PFSK-1 (cell line): Measurements from ENCODE around the gene RIIAD1.

ENCODE experiments used
- FOXP2 ChIP-seq: optimal IDR thresholded peaks from 2 replicates; pipeline ENCODE3; 2011; ENCODE audit warnings: borderline replicate concordance, control low read depth, inconsistent platforms; ENCODE audit not compliant: insufficient read depth; ENCODE audit errors: extremely low read length, extremely low read depth
- POLR2AphosphoS5 ChIP-seq: IDR thresholded peaks from 2 replicates; pipeline ENCODE4 v1.6.1; 2012; ENCODE audit warnings: low read depth, mild to moderate bottlenecking, control low read depth, low read length, moderate library complexity
- SIN3A ChIP-seq: IDR thresholded peaks from 2 replicates; pipeline ENCODE4 v1.6.1; 2012; ENCODE audit warnings: mild to moderate bottlenecking, low read length, moderate library complexity, borderline replicate concordance; ENCODE audit not compliant: insufficient read depth
- TAF1 ChIP-seq: IDR thresholded peaks from 2 replicates; pipeline ENCODE4 v1.6.1; 2012; ENCODE audit warnings: low read length, control low read depth, borderline replicate concordance; ENCODE audit not compliant: insufficient read depth
- TF ChIP-seq, protein P1 (sequence below), 2 experiments: IDR thresholded peaks; 2 replicates each; pipeline versions ENCODE4 v1.6.1 to v1.8.0; 2011 to 2012; ENCODE audit warnings: low read depth in 2 of 2, low read length in 2 of 2, control low read depth in 1 of 2, inconsistent platforms in 1 of 2, mild to moderate bottlenecking in 1 of 2, moderate library complexity in 1 of 2; ENCODE audit not compliant: insufficient read depth in 1 of 2

The RIIAD1 gene

DNA sequence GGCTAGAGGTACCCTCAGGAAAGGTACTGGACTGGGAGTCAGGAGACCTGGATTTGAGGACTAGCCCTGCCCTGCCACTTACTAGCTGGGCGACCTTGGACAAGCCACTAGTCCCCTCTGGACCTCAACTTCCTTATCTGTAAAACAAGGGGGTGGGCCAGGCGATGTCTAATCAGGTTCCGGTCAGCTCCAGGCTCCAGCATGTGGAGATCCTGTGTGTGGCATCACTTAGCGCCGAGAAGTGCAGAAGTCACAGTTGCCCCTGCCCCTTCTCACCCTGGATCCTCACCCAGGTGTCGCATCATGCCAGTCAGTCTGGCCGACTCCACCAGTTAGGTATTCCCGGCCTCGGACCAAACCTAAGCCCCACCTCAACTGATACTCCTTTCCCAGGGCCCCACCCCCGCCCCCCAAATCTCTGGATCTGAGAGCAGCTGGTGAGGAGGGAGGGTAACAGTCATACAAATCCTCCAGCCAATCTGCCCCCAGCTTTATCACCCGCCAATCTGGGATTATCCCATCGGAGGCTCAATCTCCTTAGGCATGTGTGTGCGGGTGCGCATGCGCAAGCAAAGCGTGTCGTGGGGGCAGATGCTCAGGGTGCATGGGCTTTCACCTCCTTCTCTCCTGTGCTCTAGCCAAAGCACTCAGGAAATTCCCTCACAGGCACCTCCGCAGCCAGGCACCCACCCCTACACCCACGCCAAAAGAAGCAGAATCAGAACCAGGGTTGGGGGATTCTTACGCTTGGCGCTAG lies 10.1 kb upstream of the RIIAD1 start:
- TF ChIP-seq, protein P1, sequence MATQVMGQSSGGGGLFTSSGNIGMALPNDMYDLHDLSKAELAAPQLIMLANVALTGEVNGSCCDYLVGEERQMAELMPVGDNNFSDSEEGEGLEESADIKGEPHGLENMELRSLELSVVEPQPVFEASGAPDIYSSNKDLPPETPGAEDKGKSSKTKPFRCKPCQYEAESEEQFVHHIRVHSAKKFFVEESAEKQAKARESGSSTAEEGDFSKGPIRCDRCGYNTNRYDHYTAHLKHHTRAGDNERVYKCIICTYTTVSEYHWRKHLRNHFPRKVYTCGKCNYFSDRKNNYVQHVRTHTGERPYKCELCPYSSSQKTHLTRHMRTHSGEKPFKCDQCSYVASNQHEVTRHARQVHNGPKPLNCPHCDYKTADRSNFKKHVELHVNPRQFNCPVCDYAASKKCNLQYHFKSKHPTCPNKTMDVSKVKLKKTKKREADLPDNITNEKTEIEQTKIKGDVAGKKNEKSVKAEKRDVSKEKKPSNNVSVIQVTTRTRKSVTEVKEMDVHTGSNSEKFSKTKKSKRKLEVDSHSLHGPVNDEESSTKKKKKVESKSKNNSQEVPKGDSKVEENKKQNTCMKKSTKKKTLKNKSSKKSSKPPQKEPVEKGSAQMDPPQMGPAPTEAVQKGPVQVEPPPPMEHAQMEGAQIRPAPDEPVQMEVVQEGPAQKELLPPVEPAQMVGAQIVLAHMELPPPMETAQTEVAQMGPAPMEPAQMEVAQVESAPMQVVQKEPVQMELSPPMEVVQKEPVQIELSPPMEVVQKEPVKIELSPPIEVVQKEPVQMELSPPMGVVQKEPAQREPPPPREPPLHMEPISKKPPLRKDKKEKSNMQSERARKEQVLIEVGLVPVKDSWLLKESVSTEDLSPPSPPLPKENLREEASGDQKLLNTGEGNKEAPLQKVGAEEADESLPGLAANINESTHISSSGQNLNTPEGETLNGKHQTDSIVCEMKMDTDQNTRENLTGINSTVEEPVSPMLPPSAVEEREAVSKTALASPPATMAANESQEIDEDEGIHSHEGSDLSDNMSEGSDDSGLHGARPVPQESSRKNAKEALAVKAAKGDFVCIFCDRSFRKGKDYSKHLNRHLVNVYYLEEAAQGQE (IDR thresholded peaks at IDR 0.05; ENCODE audit: insufficient read depth in 1 of 2, low read depth in 2 of 2, low read length in 2 of 2) = no peak
- no peak for TF ChIP-seq SIN3A
- TF ChIP-seq TAF1 = no peak
- TF ChIP-seq POLR2AphosphoS5 = no peak
- no peak for TF ChIP-seq FOXP2

DNA sequence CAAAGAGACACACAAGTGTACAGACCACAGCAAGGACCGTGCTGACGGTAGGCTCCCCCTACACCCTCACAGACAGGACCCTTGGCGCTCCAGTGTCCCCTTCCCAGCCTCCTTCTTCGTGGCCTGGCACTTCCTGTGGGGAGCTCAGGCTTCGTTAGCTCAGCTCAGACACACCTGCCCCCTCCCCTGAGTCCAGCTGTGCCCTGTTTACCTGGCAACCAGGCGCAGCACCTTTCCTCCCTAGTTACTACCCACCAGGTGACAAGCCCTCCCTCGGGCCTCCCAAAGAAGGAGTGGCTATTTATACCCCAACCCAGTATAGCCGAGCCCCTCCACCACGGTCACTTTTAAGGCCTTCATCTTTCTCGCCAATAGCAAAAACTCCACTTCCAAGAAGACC lies 9.4 kb upstream of the RIIAD1 start:
- TF ChIP-seq SIN3A (no peak), FOXP2 (no peak), TAF1 (no peak), POLR2AphosphoS5 (no peak)
- TF ChIP-seq, protein P1 (IDR thresholded peaks at IDR 0.05; ENCODE audit: insufficient read depth in 1 of 2, low read depth in 2 of 2, low read length in 2 of 2) = no peak

DNA sequence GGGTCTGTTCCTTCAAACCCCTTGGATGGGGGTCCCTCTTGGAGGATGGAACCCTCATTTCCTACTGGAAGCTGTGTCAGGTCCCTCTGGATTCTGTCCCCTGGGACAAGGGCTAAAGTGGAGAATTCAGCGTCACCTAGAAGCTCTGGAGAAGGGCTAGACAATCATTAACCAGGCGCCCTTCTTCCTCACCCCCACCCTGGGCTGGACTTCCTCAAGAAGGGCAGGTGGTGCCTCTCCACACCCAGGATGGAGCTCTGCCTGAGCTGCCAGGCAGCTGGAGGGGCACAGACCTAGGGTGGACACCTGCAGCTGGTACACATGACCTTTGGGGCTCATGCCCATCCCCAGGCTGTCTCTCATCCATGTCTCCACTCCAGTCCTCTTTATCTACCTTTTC lies 8.3 kb upstream of the RIIAD1 start:
- TF ChIP-seq TAF1 = no peak
- TF ChIP-seq, protein P1 (IDR thresholded peaks at IDR 0.05; ENCODE audit: insufficient read depth in 1 of 2, low read depth in 2 of 2, low read length in 2 of 2) = no peak
- no peak for TF ChIP-seq POLR2AphosphoS5
- no peak for TF ChIP-seq FOXP2
- no peak for TF ChIP-seq SIN3A

DNA sequence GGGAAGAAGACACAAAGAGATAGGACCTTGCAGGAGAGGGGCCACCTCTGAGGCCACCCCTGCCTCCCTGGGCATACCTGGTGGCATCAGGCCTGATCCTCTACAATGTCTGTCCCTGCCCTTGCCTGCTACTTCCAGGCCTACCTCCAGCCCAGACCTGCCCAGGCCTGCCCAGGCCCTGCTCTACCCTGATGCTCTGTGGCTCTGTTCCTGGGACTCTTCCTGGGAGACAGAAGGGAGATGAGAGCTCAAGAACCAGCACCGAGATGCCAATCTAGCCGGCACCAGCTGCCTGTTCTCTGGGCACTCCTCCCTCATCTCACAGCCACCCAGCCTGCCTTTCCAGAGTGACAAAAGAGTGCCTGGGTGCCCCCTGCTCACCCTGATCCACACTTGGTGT lies 7.4 kb upstream of the RIIAD1 start:
- no peak for TF ChIP-seq TAF1
- TF ChIP-seq POLR2AphosphoS5 = no peak
- TF ChIP-seq, protein P1 (IDR thresholded peaks at IDR 0.05; ENCODE audit: insufficient read depth in 1 of 2, low read depth in 2 of 2, low read length in 2 of 2) = no peak
- no peak for TF ChIP-seq SIN3A
- TF ChIP-seq FOXP2 = no peak
